ENCODE results near the gene SLC19A2.
"Not testable (repeated sequence)": the region's sequence is repeated elsewhere in the genome, so short reads cannot be mapped to it uniquely, and the experiment has no call there.

SLC19A2 gene

DNA sequence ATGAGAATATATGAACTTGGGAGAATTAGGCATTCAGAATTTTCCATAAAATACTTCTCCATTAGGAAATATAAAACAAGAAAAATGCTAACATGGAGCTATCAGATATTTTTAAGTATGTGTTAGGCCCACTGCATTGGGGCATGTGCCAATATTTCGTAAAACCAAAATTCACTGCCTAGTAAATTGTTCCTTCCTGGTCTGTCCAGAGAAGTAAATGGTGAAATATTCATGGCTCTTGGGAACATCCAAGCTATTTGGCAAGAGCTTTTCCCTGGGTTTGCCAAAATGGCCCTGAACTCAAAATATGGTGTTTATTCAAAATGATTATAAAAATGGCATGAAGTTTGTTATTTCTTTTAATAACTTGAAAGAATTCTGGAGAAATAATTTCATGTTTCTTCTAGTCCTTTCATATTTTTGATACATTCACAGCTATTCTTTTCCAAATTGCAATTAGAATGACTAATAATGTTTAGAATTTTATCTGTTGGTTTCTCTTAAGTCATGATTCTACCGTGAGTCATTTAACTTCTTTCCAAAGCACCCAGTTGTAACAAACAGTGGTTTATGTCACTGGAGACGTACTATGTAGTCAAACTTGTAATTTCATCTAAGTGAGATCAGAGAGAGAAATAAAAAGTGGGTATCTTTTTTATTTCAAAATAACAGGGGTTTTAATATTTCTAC, 25.7 kb upstream of the SLC19A2 start:
- peak overlapping the region; percentile 57 for H3K27ac ChIP-seq
- peak; percentile 53 for DNase-seq (ENCODE audit: low read depth, low spot score)

DNA sequence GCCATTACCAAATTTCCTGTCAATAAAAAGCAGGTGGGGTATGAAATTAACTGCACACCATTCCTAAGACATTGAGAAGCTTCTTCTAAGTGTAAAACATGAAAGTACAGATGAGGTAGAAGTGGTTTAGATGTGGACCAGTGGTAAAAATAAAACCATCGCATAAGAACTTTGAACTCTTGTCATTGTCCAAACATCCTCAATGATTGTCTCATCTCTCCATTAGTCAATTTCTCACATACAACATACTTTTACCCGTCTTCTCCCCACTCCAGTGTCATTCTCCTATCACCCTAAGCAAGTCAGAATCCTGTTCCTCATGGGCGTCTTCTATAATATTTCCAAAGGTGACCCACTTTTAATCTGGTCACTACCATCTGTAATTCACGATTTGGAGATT, 24.3 kb upstream of the SLC19A2 start:
- H3K27ac ChIP-seq, result no peak overlapping the region
- DNase-seq (ENCODE audit: low read depth, low spot score), result no peak

DNA sequence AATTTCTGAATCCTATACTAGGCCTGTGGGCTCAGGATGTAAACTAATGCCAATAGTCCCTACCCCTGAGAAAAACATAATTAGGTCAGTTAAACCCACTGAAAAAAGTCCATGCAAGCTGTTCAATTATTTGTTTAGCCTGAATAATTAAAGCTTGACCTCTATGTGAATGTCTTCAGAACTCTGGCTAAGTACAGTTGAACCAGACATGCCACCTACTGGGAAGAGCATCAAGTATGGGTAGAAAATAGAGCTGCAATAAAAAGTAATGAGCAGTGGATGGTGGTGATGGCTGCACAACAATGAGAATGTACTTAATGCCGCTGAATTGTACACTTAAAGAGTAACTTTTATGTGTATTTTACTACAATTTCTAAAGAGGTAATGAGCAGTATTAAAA, 23.6 kb upstream of the SLC19A2 start:
- no peak overlapping the region for H3K27ac ChIP-seq
- no peak for DNase-seq (ENCODE audit: low read depth, low spot score)

DNA sequence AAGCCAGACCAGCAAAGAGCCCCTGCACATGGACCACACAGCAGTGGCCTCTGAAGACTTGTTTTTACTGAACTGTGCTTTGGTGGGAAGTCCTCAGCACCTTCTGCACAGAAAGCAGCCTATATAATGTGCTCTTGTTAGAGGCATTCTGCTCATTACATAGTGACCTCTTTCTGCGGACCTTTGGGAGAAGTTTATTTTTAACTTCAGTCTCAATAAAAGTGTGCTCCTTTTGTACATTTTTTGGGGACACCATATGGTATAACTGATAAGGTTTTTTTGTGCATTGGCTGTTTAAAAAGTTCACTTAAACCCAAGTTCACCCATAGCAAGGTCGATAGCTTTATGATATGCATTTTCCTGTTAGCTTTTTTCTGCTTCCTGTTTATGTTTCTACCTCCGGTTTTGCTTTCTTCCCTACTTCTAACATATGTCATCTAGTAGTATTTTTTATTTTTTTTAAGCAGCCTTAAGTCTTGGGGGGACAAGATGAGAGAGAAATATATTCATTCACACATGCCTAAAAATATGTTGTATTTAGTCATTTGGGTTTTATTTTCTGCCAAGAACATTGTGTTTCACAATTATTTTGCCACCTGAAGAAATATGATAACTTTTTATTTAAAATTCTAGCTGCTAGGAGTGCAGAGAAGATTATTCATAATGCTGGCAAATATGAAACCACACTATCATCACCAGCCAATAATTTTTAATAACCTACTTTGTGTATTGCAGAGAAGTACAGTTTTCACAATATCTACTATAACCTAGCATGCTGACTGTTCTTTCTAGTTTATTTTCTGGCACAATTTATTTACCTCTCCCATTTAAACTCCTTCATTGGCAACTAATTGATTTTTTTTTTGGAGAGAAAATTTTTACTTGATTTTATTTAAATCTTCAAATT, 22.9 kb upstream of the SLC19A2 start:
- no peak for DNase-seq (ENCODE audit: low read depth, low spot score)
- no peak overlapping the region for H3K27ac ChIP-seq

DNA sequence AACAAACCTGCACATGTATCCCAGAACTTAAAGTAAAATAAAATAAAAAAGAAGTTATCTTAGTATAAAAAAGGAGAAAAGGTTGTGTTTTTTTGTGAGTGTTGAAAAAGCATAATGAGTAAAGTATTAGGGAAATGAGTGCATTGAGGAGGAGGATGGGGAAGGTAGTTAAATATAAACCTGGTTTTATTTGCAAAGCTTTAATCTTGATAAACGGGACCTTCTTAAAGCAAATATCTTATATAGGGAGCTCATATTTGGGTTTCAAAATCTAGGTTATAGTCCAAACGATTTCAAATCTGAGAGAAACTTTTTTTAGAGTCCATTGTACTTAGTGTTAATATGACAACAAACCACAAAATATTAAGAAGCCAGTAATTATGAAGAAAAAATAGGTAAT, 21.7 kb upstream of the SLC19A2 start:
- no peak for DNase-seq (ENCODE audit: low read depth, low spot score)
- no peak overlapping the region for H3K27ac ChIP-seq

DNA sequence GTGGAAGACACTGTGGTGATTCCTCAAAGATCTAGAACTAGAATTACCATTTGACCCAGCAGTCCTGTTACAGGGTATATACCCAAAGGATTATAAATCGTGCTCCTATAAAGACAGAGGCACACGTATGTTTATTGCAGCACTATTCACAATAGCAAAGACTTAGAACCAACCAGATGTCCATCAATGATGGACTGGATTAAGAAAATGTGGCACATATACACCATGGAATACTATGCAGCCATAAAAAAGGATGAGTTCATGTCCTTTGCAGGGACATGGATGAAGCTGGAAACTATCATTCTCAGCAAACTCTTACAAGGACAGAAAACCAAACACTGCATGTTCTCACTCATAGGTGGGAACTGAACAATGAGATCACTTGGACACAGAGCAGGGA, 17.9 kb upstream of the SLC19A2 start:
- not testable (repeated sequence) for H3K27ac ChIP-seq; DNase-seq (ENCODE audit: low read depth, low spot score)

DNA sequence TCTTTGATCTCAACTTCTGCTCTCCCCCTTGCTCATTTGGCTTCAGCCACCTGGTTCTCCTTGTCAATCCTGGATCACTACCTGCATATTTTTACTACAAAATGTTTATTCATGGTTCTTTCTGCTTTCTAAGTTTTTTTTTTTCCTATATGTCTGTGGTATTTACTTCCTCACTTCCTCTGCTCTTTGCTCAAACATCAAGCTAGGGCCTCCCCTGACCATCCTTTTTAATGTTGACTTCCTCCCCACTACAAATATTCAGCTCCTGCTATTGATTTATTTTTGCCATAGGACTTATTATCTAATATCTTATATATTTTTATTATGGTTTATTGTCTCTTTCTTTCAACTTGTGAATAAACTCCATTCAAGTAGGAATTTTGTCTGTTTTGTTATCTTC, 14.1 kb upstream of the SLC19A2 start:
- DNase-seq (ENCODE audit: low read depth, low spot score), result no peak
- no peak overlapping the region for H3K27ac ChIP-seq

DNA sequence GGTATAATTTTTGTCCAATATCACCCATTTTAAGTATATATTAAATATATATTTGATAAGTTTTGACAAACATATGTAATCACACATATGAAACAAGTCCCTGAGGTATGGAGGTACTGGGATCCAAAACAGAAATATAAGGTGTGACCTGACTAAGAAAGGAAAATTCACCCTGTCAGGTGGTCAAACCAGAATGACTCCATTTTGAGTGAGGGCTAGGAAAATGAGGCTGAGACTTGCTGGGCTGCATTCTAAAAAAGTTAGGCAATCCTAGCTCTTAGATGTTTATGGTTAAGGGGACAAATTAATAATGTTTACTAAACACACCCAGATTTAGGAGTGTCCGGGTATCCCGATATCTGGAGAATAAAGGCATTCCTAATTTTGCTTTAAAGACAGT, 11.6 kb upstream of the SLC19A2 start:
- DNase-seq (ENCODE audit: low read depth, low spot score), result no peak
- H3K27ac ChIP-seq, result peak overlapping the region; percentile 15

DNA sequence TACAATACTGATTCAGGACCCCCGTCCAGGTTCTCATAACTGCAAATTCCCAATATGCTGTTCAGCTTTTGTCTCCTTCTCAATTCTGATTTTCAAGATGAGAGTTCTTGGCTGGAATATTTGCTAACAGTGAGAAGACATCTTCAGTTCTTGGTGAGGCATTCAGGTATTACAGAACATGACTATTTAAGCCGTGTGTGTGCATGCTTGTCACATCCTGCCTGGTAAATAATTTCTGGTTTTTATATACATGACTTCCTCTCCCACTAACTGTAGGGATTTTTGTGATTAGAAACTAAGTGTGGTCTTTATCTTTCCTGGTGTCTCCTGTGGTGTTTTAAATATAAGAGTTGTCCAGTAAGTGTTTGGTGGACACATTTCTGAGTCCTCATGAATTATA, 10.2 kb upstream of the SLC19A2 start:
- H3K27ac ChIP-seq, result peak overlapping the region; percentile 75
- no peak for DNase-seq (ENCODE audit: low read depth, low spot score)

DNA sequence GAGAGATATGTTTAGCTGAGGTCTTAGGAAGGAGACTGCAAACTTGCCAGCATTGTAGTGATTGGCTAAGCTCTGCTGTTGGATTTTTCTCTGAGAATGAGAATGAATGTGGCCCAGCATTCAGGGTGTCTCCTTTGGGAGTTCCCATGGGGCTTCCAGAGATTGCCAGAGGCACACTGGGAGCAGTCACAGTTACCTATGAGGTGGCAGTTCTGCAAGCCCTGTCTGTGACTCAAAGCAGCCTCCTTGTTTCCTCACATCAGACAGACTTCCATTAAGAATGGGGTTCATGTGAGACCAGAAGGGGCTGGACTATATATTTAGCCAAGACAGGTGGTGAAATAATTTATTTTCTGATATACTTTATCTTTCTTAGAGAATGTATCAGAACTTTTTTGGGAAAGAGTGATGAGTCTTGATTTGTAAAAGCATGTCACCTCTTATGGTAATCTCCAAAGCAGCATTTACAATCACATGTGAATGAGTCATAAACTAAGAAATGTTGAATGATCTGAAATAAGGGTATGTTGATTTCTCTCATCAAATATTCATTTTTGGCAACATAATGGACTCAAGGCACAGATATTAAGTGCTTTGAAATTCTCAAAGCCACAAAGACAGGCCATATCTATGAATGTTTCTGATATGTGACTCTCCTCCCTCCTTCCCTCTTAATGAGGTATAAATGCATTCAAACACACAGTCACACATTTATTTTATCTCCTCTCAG, 9.5 kb upstream of the SLC19A2 start:
- H3K27ac ChIP-seq, result peak overlapping the region; percentile 75
- no peak for DNase-seq (ENCODE audit: low read depth, low spot score)

DNA sequence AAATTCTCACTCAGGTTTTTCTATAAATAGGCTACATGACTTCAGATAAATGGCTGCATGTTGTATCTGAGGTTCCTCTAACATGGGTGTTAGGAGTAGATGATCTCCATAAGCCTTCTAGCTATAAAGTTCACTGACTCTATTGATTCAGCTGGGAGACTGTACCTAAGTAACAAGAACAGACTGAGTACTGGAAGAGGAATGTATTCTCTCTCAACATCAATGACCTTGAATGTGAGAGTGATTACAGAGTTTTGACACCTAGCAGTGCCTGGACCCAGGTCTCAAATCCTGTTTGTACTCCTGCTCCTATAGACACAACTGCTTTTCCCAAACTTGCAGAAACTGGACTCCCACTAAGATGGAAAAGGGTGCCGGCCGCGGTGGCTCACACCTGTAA, 8.6 kb upstream of the SLC19A2 start:
- no peak for DNase-seq (ENCODE audit: low read depth, low spot score)
- peak overlapping the region; percentile 75 for H3K27ac ChIP-seq

DNA sequence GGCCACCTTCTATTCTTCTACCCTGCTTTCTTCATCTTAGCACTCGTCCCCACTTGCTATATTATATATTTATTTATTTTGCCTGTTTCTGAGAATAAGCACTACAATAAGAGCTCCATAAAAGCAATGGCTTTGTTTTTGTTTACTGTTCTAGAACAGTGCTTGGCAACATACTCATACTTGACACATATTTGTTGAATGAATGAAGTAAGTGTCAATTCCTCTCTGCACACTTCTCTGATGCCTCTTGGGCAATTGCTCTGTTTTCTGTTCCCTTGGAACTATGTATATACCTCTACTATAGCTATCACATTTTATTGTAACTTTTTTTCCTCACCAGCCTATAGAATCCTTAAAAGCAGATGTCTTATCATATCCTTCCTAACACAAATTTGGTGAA, 7.5 kb upstream of the SLC19A2 start:
- no peak for DNase-seq (ENCODE audit: low read depth, low spot score)
- no peak overlapping the region for H3K27ac ChIP-seq

DNA sequence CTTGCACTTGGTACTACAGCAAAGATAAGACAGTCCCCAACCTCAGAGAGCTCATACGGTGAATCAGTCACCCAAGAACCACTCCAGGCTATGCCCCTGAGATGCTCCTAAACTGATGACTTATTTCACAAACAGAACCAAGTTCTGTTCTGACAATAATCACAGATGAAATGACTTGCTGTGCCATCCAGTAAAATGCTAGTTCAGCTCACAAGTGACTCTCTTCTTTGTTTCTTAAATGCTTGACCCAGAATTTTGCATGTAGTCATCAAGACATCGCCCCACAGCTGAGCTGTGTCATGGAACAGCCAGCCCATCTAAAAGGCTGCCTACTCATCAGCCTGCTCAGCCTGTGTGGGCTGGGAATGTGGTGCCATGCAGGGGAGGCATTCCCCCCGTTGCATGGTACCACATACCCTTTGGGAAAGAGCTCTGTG, 6.1 kb upstream of the SLC19A2 start:
- H3K27ac ChIP-seq, result no peak overlapping the region
- no peak for DNase-seq (ENCODE audit: low read depth, low spot score)

DNA sequence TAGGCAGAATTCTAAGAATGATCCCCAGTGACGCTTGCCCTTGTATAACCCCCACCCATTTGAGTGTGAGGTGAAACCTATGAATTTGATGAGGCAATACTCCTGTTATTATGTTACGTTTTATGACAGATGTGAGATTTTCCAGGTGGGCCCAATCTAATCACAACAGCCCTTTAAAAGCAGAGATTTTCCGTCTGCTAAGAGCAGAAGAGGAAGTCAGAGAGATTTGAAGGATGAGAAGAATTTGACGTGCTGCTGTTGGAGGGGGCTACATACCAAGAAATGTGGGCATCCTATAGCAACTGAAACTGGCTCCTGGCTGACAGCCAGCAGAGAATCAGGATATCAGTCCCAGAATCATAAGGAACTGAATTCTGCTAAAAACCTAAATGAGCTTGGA, 2.4 kb upstream of the SLC19A2 start:
- no peak for DNase-seq (ENCODE audit: low read depth, low spot score)
- no peak overlapping the region for H3K27ac ChIP-seq

DNA sequence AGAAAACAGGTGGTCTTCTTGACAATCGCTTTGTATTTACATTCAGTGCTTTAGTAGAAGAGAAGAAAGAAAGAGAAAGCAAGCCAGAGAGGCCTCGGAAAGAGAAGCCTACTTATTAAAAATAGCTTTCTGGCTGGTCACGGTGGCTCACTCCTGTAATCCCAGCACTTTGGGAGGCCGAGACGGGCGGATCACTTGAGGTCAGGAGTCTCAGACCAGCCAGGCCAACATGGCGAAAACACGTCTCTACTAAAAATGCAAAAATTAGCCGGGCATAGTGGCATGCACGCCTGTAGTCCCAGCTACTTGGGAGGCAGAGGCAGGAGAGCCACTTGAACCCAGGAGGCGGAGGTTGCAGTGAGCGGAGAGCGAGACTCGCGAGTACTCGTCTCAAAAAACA, 1.8 kb upstream of the SLC19A2 start:
- DNase-seq (ENCODE audit: low read depth, low spot score), result no peak
- no peak overlapping the region for H3K27ac ChIP-seq

DNA sequence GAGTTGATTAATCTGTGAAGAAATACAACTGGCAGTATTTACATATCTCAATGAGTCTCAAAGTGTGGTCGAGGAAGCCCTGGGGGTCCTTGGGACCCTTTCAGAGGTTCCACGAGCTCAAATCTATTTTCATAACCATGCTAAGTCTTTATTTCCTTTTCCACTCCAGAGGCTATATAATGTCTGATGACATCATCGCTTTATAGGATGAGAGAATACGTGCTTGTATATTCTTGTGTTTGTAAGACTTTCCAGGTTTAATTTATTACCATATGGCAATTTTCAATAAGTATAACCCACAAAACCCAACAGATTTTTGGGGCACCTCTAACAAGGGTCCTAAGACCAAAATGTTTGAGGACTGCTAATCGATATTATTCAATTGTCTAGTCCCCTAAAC, 1.4 kb upstream of the SLC19A2 start:
- no peak for DNase-seq (ENCODE audit: low read depth, low spot score)

DNA sequence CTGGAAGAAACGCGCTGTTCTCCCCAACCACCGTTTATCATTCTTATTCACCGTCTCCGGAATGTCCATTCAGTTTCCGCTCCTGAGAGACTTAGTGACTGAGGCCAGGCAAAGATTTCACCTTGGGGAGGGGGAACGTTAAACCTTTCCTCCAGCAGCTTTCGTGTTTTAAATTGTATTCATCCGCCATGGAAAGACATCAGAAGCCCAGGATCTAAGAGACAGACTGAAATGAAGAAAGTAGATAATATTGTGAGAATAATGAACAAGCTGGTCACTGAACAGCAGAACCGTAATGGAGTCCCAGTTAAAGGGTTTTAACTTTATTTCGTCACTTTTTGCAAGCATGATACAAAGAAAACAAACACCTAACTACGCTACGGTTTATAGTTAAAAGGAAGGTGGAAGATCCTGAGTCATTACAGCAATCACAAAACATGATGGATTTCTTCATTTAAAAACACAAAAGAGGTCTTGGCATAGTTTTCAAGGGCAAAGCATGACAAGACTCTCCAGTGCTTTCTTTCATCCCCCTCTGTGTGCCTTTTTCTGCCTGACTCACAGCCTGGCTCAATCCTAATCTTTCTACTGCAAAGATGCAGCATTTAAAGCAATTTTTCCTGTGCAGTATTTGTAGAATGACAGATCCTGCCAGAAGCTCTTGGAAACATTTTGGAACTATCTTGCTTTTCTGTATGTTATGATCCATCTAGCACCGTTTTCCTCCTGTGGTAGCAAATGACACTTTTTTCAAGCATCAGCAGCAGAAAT, 722 bp upstream of the SLC19A2 start:
- DNase-seq (ENCODE audit: low read depth, low spot score), result no peak
- peak overlapping the region; percentile 95 for H3K27ac ChIP-seq

More for the DNA sequence above, 1.4 kb upstream of the SLC19A2 start:
- H3K27ac ChIP-seq, result peak overlapping the region; percentile 95

DNA sequence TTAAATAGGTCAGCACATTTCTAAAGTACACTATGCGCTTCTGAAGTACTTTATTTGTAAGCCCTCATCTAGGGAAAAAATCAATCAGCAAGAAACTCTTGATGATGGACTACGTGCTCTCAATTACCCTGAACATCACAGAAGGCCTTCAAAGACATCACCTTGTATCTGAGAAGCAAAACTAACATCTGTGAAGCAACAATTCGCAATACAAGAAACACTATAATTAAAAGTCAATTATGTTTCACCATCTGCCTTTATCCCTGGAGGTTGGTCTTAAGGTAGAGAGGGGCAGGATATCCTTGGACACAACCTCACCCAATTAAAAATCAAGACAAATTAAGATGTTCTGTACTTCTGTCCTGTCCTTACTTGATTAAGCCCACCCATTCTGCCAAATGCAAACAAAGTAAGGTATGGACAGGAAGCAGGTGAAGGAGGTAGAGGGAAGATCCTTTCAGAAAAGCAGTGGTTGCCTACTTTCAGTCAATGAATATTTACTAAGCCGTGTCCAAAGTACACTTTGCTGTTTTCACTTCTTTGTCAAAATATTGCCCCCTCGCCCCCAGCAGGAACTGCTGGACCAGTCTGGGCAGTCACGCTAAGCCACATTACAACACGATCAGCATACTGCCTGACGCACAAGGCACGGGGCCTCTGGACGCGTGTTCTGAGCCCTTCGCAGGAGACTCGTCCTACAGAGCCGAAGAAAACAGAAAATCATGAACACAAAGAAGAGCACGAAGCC, 887 bp downstream of the SLC19A2 start:
- peak overlapping the region; percentile 95 for H3K27ac ChIP-seq
- DNase-seq (ENCODE audit: low read depth, low spot score), result no peak

DNA sequence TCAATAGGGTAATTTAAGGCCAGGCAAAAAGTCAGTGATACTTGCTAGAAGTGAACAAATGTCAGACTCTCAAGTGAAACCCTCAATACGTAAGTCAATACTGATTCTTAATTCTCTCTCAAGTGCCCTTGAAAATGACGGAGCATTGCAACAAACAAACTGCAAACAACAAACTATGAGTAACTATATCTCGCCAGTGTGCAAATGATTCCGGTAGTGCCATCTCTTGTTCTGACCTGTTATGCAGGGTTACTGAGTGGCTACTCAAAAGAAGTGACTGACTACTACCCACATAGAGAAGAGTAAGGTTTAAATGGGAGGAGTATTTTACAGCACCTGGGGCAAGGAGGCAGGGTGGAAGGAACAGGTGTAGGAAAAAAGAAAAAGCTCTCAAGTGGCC, 1.6 kb downstream of the SLC19A2 start:
- no peak for DNase-seq (ENCODE audit: low read depth, low spot score)
- peak overlapping the region; percentile 95 for H3K27ac ChIP-seq
